GM21786 (cell line): Measurements from ENCODE around the gene ARL10.

Experiments
- ATAC-seq: cut with Tn5 transposase; IDR thresholded peaks from one replicate; pipeline ENCODE4 v1.9.1; 2021; ENCODE audit not compliant: unreplicated experiment

The ARL10 gene

GRCh38 chr5:176361437-176362232 lies 3.7 kb upstream of the ARL10 start, which contains the start of gene KIAA1191:
TSS of gene KIAA1191 (minus strand) at chr5:176361764. CDS start at chr5:176359508, 2,256 bp downstream.
- ATAC-seq, result peak; percentile 89

GRCh38 chr5:176362233-176362490 lies 3.1 kb upstream of the ARL10 start:
- ATAC-seq, result peak; percentile 8

GRCh38 chr5:176364765-176365350 lies 429 bp upstream of the ARL10 start:
- ATAC-seq, result no peak

GRCh38 chr5:176366232-176366894 lies 1.1 kb downstream of the ARL10 start:
- no peak for ATAC-seq

- no peak for ATAC-seq
These were observed 3.4 kb downstream of the ARL10 start for GRCh38 chr5:176368726-176369125.

GRCh38 chr5:176369934-176370711 lies 4.8 kb downstream of the ARL10 start:
- no peak for ATAC-seq

GRCh38 chr5:176371621-176372539 lies 6.6 kb downstream of the ARL10 start:
- no peak for ATAC-seq

GRCh38 chr5:176373100-176373818 lies 8.0 kb downstream of the ARL10 start:
- no peak for ATAC-seq

GRCh38 chr5:176379881-176380280 lies 14.6 kb downstream of the ARL10 start:
- ATAC-seq, result peak; percentile 68

GRCh38 chr5:176381423-176381822 lies 16.1 kb downstream of the ARL10 start:
- no peak for ATAC-seq

- no peak for ATAC-seq
These were observed 16.7 kb downstream of the ARL10 start for GRCh38 chr5:176381979-176382378.

- ATAC-seq, result no peak
These were observed 17.4 kb downstream of the ARL10 start for GRCh38 chr5:176382721-176383120.

GRCh38 chr5:176383248-176383905 lies 18.1 kb downstream of the ARL10 start:
- no peak for ATAC-seq

- ATAC-seq, result no peak
These were observed 18.7 kb downstream of the ARL10 start for GRCh38 chr5:176383961-176384360.

GRCh38 chr5:176384366-176384930 lies 19.2 kb downstream of the ARL10 start:
- no peak for ATAC-seq

GRCh38 chr5:176384991-176385390 lies 19.7 kb downstream of the ARL10 start:
- no peak for ATAC-seq

- ATAC-seq, result no peak
These were observed 21.2 kb downstream of the ARL10 start for GRCh38 chr5:176386491-176386890.

- ATAC-seq, result no peak
These were observed 22.2 kb downstream of the ARL10 start for GRCh38 chr5:176387384-176387925.

- ATAC-seq, result no peak
These were observed 22.7 kb downstream of the ARL10 start for GRCh38 chr5:176388003-176388443.
